Liver (tissue), 9 donors: ENCODE measurements around the gene MGAT5. TPM values are rescaled to one million over a fixed set of nuclear protein-coding genes. Genes with fewer than 3 reads are reported as not detected.

ENCODE experiments used
- DNase-seq: peaks from one replicate; pipeline ENCODE4 v3.0.0-alpha.2; 2017; ENCODE audit warnings: low spot score
- H3K27ac ChIP-seq, 2 donors: one replicate each; pipeline ENCODE4 v1.7.0; 2013; ENCODE audit warnings: inconsistent platforms in 2 of 2, low read length in 2 of 2, control low read depth in 1 of 2, low read depth in 1 of 2, mild to moderate bottlenecking in 1 of 2
- H3K27me3 ChIP-seq, 4 donors: one replicate each; pipeline versions ENCODE4 v1.6.1 to v1.7.0; 2013; ENCODE audit warnings: low read length in 3 of 4, inconsistent platforms in 1 of 4, mild to moderate bottlenecking in 1 of 4, moderate library complexity in 1 of 4; ENCODE audit not compliant: control insufficient read depth in 4 of 4, insufficient read depth in 4 of 4
- H3K36me3 ChIP-seq, 4 donors: one replicate each; pipeline versions ENCODE4 v1.6.1 to v1.7.0; 2013; ENCODE audit warnings: low read length in 3 of 4, mild to moderate bottlenecking in 3 of 4, low read depth in 1 of 4, moderate library complexity in 1 of 4; ENCODE audit not compliant: control insufficient read depth in 4 of 4, insufficient read depth in 3 of 4
- H3K4me1 ChIP-seq, 4 donors: one replicate each; pipeline versions ENCODE4 v1.6.1 to v1.7.0; 2013; ENCODE audit warnings: low read length in 3 of 4, mild to moderate bottlenecking in 3 of 4, moderate library complexity in 1 of 4; ENCODE audit not compliant: control insufficient read depth in 4 of 4, insufficient read depth in 4 of 4
- H3K4me3 ChIP-seq, 3 donors: one replicate each; pipeline versions ENCODE4 v1.6.1 to v1.7.0; 2013; ENCODE audit warnings: low read length in 3 of 3, control low read depth in 1 of 3, low read depth in 1 of 3, mild to moderate bottlenecking in 1 of 3
- H3K9ac ChIP-seq, 2 donors: one replicate each; pipeline ENCODE4 v1.7.0; 2013; ENCODE audit warnings: low read length in 2 of 2, mild to moderate bottlenecking in 2 of 2, moderate library complexity in 2 of 2, control low read depth in 1 of 2, low read depth in 1 of 2
- H3K9me3 ChIP-seq, 4 donors: one replicate each; pipeline versions ENCODE4 v1.6.1 to v1.7.0; 2013; ENCODE audit warnings: low read length in 3 of 4; ENCODE audit not compliant: control insufficient read depth in 4 of 4
- EGR1 ChIP-seq, 2 donors: IDR thresholded peaks; 2 replicates each; pipeline ENCODE4 v1.6.1; 2016 to 2018; ENCODE audit warnings: antibody characterized with exemption in 2 of 2, low read depth in 2 of 2
- FOXA1 ChIP-seq: IDR thresholded peaks from 2 replicates; pipeline ENCODE4 v1.6.1; 2016; ENCODE audit warnings: antibody characterized with exemption
- GABPA ChIP-seq, 2 donors: IDR thresholded peaks in 1 of 2; conservative IDR thresholded peaks in 1 of 2; 2 replicates each; pipeline ENCODE4 v1.6.1; 2016; ENCODE audit warnings: antibody characterized with exemption in 2 of 2, mild to moderate bottlenecking in 1 of 2, moderate library complexity in 1 of 2
- HNF4G ChIP-seq: IDR thresholded peaks from 2 replicates; pipeline ENCODE4 v1.6.1; 2016; ENCODE audit warnings: antibody characterized with exemption
- JUND ChIP-seq, 2 donors: IDR thresholded peaks; 2 replicates each; pipeline ENCODE4 v1.6.1; 2016; ENCODE audit warnings: antibody characterized with exemption in 2 of 2
- NR2F2 ChIP-seq: IDR thresholded peaks from 2 replicates; pipeline ENCODE4 v1.6.1; 2016; ENCODE audit warnings: antibody characterized with exemption
- RAD21 ChIP-seq, 2 donors: IDR thresholded peaks; 2 replicates each; pipeline ENCODE4 v1.6.1; 2016; ENCODE audit warnings: antibody characterized with exemption in 2 of 2, mild to moderate bottlenecking in 2 of 2
- RXRA ChIP-seq, 2 donors: IDR thresholded peaks; 2 replicates each; pipeline ENCODE4 v1.6.1; 2017 to 2018; ENCODE audit warnings: antibody characterized with exemption in 2 of 2, mild to moderate bottlenecking in 1 of 2
- SP1 ChIP-seq: IDR thresholded peaks from 2 replicates; pipeline ENCODE4 v1.6.1; 2018; ENCODE audit warnings: antibody characterized with exemption, mild to moderate bottlenecking
- YY1 ChIP-seq: IDR thresholded peaks from 2 replicates; pipeline ENCODE4 v1.6.1; 2016; ENCODE audit warnings: antibody characterized with exemption, mild to moderate bottlenecking
- WGBS: extraction: QIAGEN DNeasy Blood & Tissue Kit; methylation state at CpG from one replicate; pipeline ENCODE4 v1.1.7; 2013; 5-methylcytosine and 5-hydroxymethylcytosine counted together
- polyA plus RNA-seq, 2 donors: library from polyadenylated mRNA; stranded (reverse) in 1 of 2; unstranded in 1 of 2; fragments of 200-250 nt in 1 of 2; fragments of >200 nt in 1 of 2; fragmentation: Nextera tagmentation in 1 of 2; extraction: Ambion mirVana in 1 of 2; gene quantifications; one replicate each; pipeline versions ENCODE4 v1.2.1 to v1.2.3, GENCODE V29; 2013 to 2015
- total RNA-seq, 2 donors: library from RNA; depleted of rRNA; stranded (reverse); fragments of >200 nt; gene quantifications; one replicate each; pipeline ENCODE4 v1.2.3, GENCODE V29; 2014
- TF ChIP-seq, protein P1 (sequence below): fragments of 150-350 bp; IDR thresholded peaks from 2 replicates; pipeline ENCODE4 v1.5.1; 2017; ENCODE audit warnings: improper control_type of control experiment, low read depth, low read length; ENCODE audit not compliant: missing input control
- TF ChIP-seq, protein P2 (sequence below): IDR thresholded peaks from 2 replicates; pipeline ENCODE4 v1.6.1; 2016; ENCODE audit warnings: antibody characterized with exemption, mild to moderate bottlenecking
- TF ChIP-seq, protein P3 (sequence below): IDR thresholded peaks from 2 replicates; pipeline ENCODE4 v1.6.1; 2016; ENCODE audit warnings: antibody characterized with exemption
- TF ChIP-seq, protein P4 (sequence below): IDR thresholded peaks from 2 replicates; pipeline ENCODE4 v1.6.1; 2016; ENCODE audit warnings: antibody characterized with exemption
- TF ChIP-seq, protein P5 (sequence below): IDR thresholded peaks from 2 replicates; pipeline ENCODE4 v1.6.1; 2016; ENCODE audit warnings: antibody characterized with exemption
- donor health status: healthy.
- donor health status: healthy.
- donor health status: healthy.
- donor health status: healthy.
- donor health status: healthy.

MGAT5 gene
- total and polyA plus RNA-seq, 4 donors, result 1.8 to 12.7 (median 5.6) TPM

DNA sequence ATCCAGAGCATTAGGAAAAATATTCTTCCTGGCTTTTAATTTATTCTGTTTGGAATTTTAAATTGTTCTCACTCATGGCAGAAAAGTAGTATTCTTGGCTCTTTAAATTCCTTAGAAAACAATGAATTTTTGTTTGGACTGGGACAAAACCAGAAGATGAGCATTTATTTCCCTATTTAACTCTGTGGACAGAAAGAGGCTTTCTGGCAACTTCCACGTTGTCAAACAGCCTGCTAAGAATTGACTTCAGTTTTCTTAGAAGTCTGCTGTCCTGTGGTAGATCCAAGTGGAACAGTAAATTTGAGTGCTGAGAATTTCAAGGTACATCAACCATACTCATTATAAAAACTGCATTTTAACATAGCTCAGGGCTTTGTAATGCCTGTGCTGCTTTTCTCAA, 83.8 kb downstream of the MGAT5 start:
- H3K9me3 ChIP-seq, result no peaks in the 10 kb centered on the region
- no peaks in the 10 kb centered on the region for H3K27me3 ChIP-seq
- H3K36me3 ChIP-seq, result no peaks in the 10 kb centered on the region
- TF ChIP-seq, protein P1, sequence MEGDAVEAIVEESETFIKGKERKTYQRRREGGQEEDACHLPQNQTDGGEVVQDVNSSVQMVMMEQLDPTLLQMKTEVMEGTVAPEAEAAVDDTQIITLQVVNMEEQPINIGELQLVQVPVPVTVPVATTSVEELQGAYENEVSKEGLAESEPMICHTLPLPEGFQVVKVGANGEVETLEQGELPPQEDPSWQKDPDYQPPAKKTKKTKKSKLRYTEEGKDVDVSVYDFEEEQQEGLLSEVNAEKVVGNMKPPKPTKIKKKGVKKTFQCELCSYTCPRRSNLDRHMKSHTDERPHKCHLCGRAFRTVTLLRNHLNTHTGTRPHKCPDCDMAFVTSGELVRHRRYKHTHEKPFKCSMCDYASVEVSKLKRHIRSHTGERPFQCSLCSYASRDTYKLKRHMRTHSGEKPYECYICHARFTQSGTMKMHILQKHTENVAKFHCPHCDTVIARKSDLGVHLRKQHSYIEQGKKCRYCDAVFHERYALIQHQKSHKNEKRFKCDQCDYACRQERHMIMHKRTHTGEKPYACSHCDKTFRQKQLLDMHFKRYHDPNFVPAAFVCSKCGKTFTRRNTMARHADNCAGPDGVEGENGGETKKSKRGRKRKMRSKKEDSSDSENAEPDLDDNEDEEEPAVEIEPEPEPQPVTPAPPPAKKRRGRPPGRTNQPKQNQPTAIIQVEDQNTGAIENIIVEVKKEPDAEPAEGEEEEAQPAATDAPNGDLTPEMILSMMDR, result no peak
- no peak for TF ChIP-seq FOXA1
- TF ChIP-seq EGR1 (IDR thresholded peaks at IDR 0.05; ENCODE audit: low read depth in 2 of 2), result no peak
- TF ChIP-seq YY1, result no peak
- no peak for TF ChIP-seq NR2F2
- TF ChIP-seq RXRA (IDR thresholded peaks at IDR 0.05), result no peak
- TF ChIP-seq, protein P2, sequence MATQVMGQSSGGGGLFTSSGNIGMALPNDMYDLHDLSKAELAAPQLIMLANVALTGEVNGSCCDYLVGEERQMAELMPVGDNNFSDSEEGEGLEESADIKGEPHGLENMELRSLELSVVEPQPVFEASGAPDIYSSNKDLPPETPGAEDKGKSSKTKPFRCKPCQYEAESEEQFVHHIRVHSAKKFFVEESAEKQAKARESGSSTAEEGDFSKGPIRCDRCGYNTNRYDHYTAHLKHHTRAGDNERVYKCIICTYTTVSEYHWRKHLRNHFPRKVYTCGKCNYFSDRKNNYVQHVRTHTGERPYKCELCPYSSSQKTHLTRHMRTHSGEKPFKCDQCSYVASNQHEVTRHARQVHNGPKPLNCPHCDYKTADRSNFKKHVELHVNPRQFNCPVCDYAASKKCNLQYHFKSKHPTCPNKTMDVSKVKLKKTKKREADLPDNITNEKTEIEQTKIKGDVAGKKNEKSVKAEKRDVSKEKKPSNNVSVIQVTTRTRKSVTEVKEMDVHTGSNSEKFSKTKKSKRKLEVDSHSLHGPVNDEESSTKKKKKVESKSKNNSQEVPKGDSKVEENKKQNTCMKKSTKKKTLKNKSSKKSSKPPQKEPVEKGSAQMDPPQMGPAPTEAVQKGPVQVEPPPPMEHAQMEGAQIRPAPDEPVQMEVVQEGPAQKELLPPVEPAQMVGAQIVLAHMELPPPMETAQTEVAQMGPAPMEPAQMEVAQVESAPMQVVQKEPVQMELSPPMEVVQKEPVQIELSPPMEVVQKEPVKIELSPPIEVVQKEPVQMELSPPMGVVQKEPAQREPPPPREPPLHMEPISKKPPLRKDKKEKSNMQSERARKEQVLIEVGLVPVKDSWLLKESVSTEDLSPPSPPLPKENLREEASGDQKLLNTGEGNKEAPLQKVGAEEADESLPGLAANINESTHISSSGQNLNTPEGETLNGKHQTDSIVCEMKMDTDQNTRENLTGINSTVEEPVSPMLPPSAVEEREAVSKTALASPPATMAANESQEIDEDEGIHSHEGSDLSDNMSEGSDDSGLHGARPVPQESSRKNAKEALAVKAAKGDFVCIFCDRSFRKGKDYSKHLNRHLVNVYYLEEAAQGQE, result no peak
- TF ChIP-seq JUND (IDR thresholded peaks at IDR 0.05), result no peak
- no peak for TF ChIP-seq GABPA (IDR thresholded peaks at IDR 0.05 in 1 of 2, conservative IDR thresholded peaks at IDR 0.05 in 1 of 2)
- TF ChIP-seq RAD21 (IDR thresholded peaks at IDR 0.05), result no peak
- TF ChIP-seq SP1, result no peak
- no peaks in the 10 kb centered on the region for H3K4me1 ChIP-seq
- H3K9ac ChIP-seq, result no peak overlapping the region
- 51% methylated on average over 1 of the region's 1 CpG for WGBS
- DNase-seq, result no peak
- no peak overlapping the region for H3K4me3 ChIP-seq
- no peak overlapping the region for H3K27ac ChIP-seq

DNA sequence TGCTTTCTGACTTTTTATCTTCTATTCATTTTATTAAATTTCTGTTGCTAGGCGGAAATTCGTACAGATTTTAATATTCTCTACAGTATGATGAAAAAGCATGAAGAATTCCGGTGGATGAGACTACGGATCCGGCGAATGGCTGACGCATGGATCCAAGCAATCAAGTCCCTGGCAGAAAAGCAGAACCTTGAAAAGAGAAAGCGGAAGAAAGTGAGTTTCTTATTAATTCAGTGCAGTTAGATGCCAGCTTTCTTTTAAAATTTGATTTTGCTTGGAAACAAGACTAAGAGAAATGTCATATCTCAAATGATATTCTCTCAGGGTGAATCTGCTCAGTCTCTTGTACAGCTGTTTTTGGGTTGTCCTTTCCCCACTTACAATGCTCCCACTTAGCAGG, 84.3 kb downstream of the MGAT5 start:
- 94% methylated on average over 8 of the region's 8 CpGs for WGBS
- Histone ChIP-seq H3K9me3 (no peaks in the 10 kb centered on the region), H3K4me3 (no peak overlapping the region), H3K27ac (no peak overlapping the region), H3K9ac (no peak overlapping the region), H3K36me3 (no peaks in the 10 kb centered on the region), H3K27me3 (no peaks in the 10 kb centered on the region), H3K4me1 (no peaks in the 10 kb centered on the region)
- TF ChIP-seq HNF4G (no peak), YY1 (no peak), NR2F2 (no peak), JUND (IDR thresholded peaks at IDR 0.05) (no peak), SP1 (no peak), RAD21 (IDR thresholded peaks at IDR 0.05) (no peak), GABPA (IDR thresholded peaks at IDR 0.05 in 1 of 2, conservative IDR thresholded peaks at IDR 0.05 in 1 of 2) (no peak)
- TF ChIP-seq, protein P3, sequence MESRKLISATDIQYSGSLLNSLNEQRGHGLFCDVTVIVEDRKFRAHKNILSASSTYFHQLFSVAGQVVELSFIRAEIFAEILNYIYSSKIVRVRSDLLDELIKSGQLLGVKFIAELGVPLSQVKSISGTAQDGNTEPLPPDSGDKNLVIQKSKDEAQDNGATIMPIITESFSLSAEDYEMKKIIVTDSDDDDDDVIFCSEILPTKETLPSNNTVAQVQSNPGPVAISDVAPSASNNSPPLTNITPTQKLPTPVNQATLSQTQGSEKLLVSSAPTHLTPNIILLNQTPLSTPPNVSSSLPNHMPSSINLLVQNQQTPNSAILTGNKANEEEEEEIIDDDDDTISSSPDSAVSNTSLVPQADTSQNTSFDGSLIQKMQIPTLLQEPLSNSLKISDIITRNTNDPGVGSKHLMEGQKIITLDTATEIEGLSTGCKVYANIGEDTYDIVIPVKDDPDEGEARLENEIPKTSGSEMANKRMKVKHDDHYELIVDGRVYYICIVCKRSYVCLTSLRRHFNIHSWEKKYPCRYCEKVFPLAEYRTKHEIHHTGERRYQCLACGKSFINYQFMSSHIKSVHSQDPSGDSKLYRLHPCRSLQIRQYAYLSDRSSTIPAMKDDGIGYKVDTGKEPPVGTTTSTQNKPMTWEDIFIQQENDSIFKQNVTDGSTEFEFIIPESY, result no peak
- TF ChIP-seq, protein P2, result no peak
- TF ChIP-seq, protein P1, result no peak
- TF ChIP-seq, protein P4, sequence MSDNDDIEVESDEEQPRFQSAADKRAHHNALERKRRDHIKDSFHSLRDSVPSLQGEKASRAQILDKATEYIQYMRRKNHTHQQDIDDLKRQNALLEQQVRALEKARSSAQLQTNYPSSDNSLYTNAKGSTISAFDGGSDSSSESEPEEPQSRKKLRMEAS, result no peak
- TF ChIP-seq, protein P5, sequence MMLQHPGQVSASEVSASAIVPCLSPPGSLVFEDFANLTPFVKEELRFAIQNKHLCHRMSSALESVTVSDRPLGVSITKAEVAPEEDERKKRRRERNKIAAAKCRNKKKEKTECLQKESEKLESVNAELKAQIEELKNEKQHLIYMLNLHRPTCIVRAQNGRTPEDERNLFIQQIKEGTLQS, result no peak
- DNase-seq, result no peak
